Hematopoietic multipotent progenitor cell treated with erythropoietin and hydrocortisone succinate and interleukin-3 and kit ligand, for 15 days (in vitro differentiated cells): ENCODE data around the gene ARHGAP10.

ENCODE experiments used
- DNase-seq: peaks from one replicate; pipeline ENCODE4 v3.0.0-alpha.2; 2015; ENCODE audit warnings: low spot score

Gene ARHGAP10

GRCh38 chr4:147828331-147828905 lies 96.5 kb downstream of the ARHGAP10 start:
- DNase-seq = no peak

- no peak for DNase-seq
These were observed 97.7 kb downstream of the ARHGAP10 start for GRCh38 chr4:147829401-147830101.

- no peak for DNase-seq
These were observed 98.2 kb downstream of the ARHGAP10 start for GRCh38 chr4:147830102-147830463.

- DNase-seq = no peak
These were observed 99.1 kb downstream of the ARHGAP10 start for GRCh38 chr4:147830987-147831386.

GRCh38 chr4:147831551-147832171 lies 99.8 kb downstream of the ARHGAP10 start:
- no peak for DNase-seq

- no peak for DNase-seq
These were observed 101.4 kb downstream of the ARHGAP10 start for GRCh38 chr4:147833254-147833653.

- DNase-seq = no peak
These were observed 101.9 kb downstream of the ARHGAP10 start for GRCh38 chr4:147833741-147834140.

- no peak for DNase-seq
These were observed 102.6 kb downstream of the ARHGAP10 start for GRCh38 chr4:147834480-147834879.

GRCh38 chr4:147836807-147837206 lies 104.9 kb downstream of the ARHGAP10 start:
- no peak for DNase-seq

GRCh38 chr4:147837435-147837834 lies 105.5 kb downstream of the ARHGAP10 start:
- DNase-seq = no peak

GRCh38 chr4:147837854-147838253 lies 106.0 kb downstream of the ARHGAP10 start:
- DNase-seq = no peak

GRCh38 chr4:147839200-147839599 lies 107.3 kb downstream of the ARHGAP10 start:
- no peak for DNase-seq

- no peak for DNase-seq
These were observed 107.8 kb downstream of the ARHGAP10 start for GRCh38 chr4:147839663-147840062.

GRCh38 chr4:147840838-147841738 lies 109.2 kb downstream of the ARHGAP10 start:
- DNase-seq = no peak

- DNase-seq = no peak
These were observed 110.7 kb downstream of the ARHGAP10 start for GRCh38 chr4:147842573-147842972.

- DNase-seq = no peak
These were observed 111.3 kb downstream of the ARHGAP10 start for GRCh38 chr4:147843162-147843561.

GRCh38 chr4:147844781-147845180 lies 112.9 kb downstream of the ARHGAP10 start:
- DNase-seq = no peak

GRCh38 chr4:147846318-147847155 lies 114.6 kb downstream of the ARHGAP10 start:
- DNase-seq = no peak

- no peak for DNase-seq
These were observed 116.1 kb downstream of the ARHGAP10 start for GRCh38 chr4:147847751-147848590.

GRCh38 chr4:147848634-147849033 lies 116.7 kb downstream of the ARHGAP10 start:
- DNase-seq = no peak

- no peak for DNase-seq
These were observed 119.2 kb downstream of the ARHGAP10 start for GRCh38 chr4:147851135-147851534.
